IMR-90 (cell line): ENCODE data around the gene FNDC5. TPM values are rescaled to one million over a fixed set of nuclear protein-coding genes. Genes with fewer than 3 reads are reported as not detected.

Source experiments
- ATAC-seq: fragments of 200-7000 bp; cut with Tn5 transposase; 2 replicates; pipeline ENCODE4 v1.9.1; 2020; ENCODE audit warnings: low read depth, mild to moderate bottlenecking, moderate library complexity
- BruUV-seq: library from RNA; stranded (reverse); fragments of 400-500 nt; replicated peaks from 2 replicates; lab custom pipeline; 2021; lab: Mats Ljungman, UMichigan
- CTCF ChIA-PET: fragments of 300-600 bp; formaldehyde crosslinking; extraction: SDS; loops from one replicate; lab custom pipeline; 2021; ENCODE audit warnings: antibody characterized with exemption; lab: Yijun Ruan, JAX
- POLR2A ChIA-PET: fragments of 300-600 bp; sonication (Branson Sonifier 250); formaldehyde crosslinking; loops from one replicate; lab custom pipeline; 2022; ENCODE audit warnings: antibody characterized with exemption; ENCODE audit not compliant: unreplicated experiment; lab: Charles Lee
- DNase-seq: peaks from one replicate; pipeline ENCODE4 v3.0.0; 2013
- H2AFZ ChIP-seq: replicated peaks from 2 replicates; pipeline ENCODE3; 2013; ENCODE audit warnings: low read length, mild to moderate bottlenecking; ENCODE audit not compliant: poor library complexity
- H2AK5ac ChIP-seq: 2 replicates; pipeline ENCODE4 v1.6.1; 2013; ENCODE audit warnings: low read depth, low read length, inconsistent platforms
- H2AK9ac ChIP-seq: replicated peaks from 2 replicates; pipeline ENCODE3; 2013; ENCODE audit warnings: mild to moderate bottlenecking, low read depth, low read length, moderate library complexity; ENCODE audit not compliant: poor library complexity
- H2BK120ac ChIP-seq: 2 replicates; pipeline ENCODE4 v1.6.1; 2013; ENCODE audit warnings: low read depth, low read length, inconsistent platforms
- H2BK15ac ChIP-seq: 3 replicates; pipeline ENCODE4 v1.6.1; 2013; ENCODE audit warnings: low read depth, low read length, inconsistent platforms
- H2BK20ac ChIP-seq: 2 replicates; pipeline ENCODE4 v1.6.1; 2013; ENCODE audit warnings: low read depth, mild to moderate bottlenecking, inconsistent platforms, low read length, moderate library complexity
- H2BK5ac ChIP-seq: 2 replicates; pipeline ENCODE4 v1.6.1; 2013; ENCODE audit warnings: mild to moderate bottlenecking, low read depth, low read length, inconsistent platforms; ENCODE audit not compliant: poor library complexity, severe bottlenecking
- H3K14ac ChIP-seq: replicated peaks from 2 replicates; pipeline ENCODE4 v1.6.1; 2013; ENCODE audit warnings: low read depth, low read length, inconsistent platforms
- H3K18ac ChIP-seq: 2 replicates; pipeline ENCODE4 v1.6.1; 2013; ENCODE audit warnings: low read depth, low read length, control low read depth
- H3K23ac ChIP-seq: 2 replicates; pipeline ENCODE4 v1.6.1; 2013; ENCODE audit warnings: low read depth, low read length, inconsistent platforms
- H3K27ac ChIP-seq: 2 replicates; pipeline ENCODE4 v1.5.1; 2013; ENCODE audit warnings: mild to moderate bottlenecking, control low read depth, low read length; ENCODE audit not compliant: insufficient read depth
- H3K27me3 ChIP-seq: 2 replicates; pipeline ENCODE4 v1.6.1; 2013; ENCODE audit warnings: low read length; ENCODE audit not compliant: control insufficient read depth, insufficient read depth
- H3K36me3 ChIP-seq: 2 replicates; pipeline ENCODE4 v1.6.1; 2013; ENCODE audit warnings: low read length, mixed read lengths; ENCODE audit not compliant: control insufficient read depth, insufficient read depth
- H3K4ac ChIP-seq: 2 replicates; pipeline ENCODE4 v1.6.1; 2013; ENCODE audit warnings: low read depth, low read length, inconsistent platforms
- H3K4me1 ChIP-seq: 2 replicates; pipeline ENCODE4 v1.6.1; 2013; ENCODE audit warnings: low read length, mixed read lengths; ENCODE audit not compliant: control insufficient read depth, insufficient read depth
- H3K4me2 ChIP-seq: 2 replicates; pipeline ENCODE4 v1.6.1; 2013; ENCODE audit warnings: low read depth, mild to moderate bottlenecking, control low read depth, low read length, moderate library complexity
- H3K4me3 ChIP-seq: 2 replicates; pipeline ENCODE4 v1.5.1; 2013; ENCODE audit warnings: low read depth, mild to moderate bottlenecking, control low read depth, low read length, moderate library complexity; ENCODE audit not compliant: insufficient read depth
- H3K56ac ChIP-seq: 2 replicates; pipeline ENCODE4 v1.6.1; 2013; ENCODE audit warnings: low read length, inconsistent platforms; ENCODE audit not compliant: insufficient read depth; ENCODE audit errors: extremely low read depth
- H3K79me1 ChIP-seq, 2 experiments: 2 replicates each; pipeline ENCODE4 v1.6.1; 2013; ENCODE audit warnings: low read length in 2 of 2, inconsistent platforms in 1 of 2, low read depth in 1 of 2
- H3K9ac ChIP-seq: 2 replicates; pipeline ENCODE4 v1.6.1; 2013; ENCODE audit warnings: low read depth, low read length, control low read depth
- H3K9me1 ChIP-seq: 2 replicates; pipeline ENCODE4 v1.6.1; 2013; ENCODE audit warnings: low read length, inconsistent platforms; ENCODE audit not compliant: insufficient read depth
- H3K9me3 ChIP-seq: 2 replicates; pipeline ENCODE4 v1.6.1; 2013; ENCODE audit warnings: low read length; ENCODE audit not compliant: control insufficient read depth, insufficient read depth
- H4K20me1 ChIP-seq: 2 replicates; pipeline ENCODE4 v1.6.1; 2013; ENCODE audit warnings: low read length, inconsistent platforms; ENCODE audit not compliant: insufficient read depth
- H4K5ac ChIP-seq: 2 replicates; pipeline ENCODE4 v1.6.1; 2013; ENCODE audit warnings: mild to moderate bottlenecking, low read depth, low read length, control low read depth
- H4K8ac ChIP-seq, 2 experiments: 2 replicates each; pipeline ENCODE4 v1.6.1; 2013; ENCODE audit warnings: low read depth in 2 of 2, low read length in 2 of 2, control low read depth in 1 of 2, inconsistent platforms in 1 of 2
- H4K91ac ChIP-seq: 2 replicates; pipeline ENCODE4 v1.6.1; 2013; ENCODE audit warnings: low read depth, low read length, inconsistent platforms; ENCODE audit not compliant: insufficient read depth
- BHLHE40 ChIP-seq: fragments of 150-350 bp; IDR thresholded peaks from 2 replicates; pipeline ENCODE4 v1.6.1; 2016; ENCODE audit warnings: mild to moderate bottlenecking, low read depth, low read length
- CEBPB ChIP-seq: IDR thresholded peaks from 2 replicates; pipeline ENCODE4 v1.6.1; 2012; ENCODE audit warnings: low read depth, low read length, improper control_type of control experiment
- CHD1 ChIP-seq: IDR thresholded peaks from 2 replicates; pipeline ENCODE4 v1.6.1; 2012; ENCODE audit warnings: low read depth, low read length, improper control_type of control experiment
- FOS ChIP-seq: fragments of 150-350 bp; IDR thresholded peaks from 2 replicates; pipeline ENCODE4 v1.6.1; 2016; ENCODE audit warnings: low read depth, low read length
- MAFK ChIP-seq: IDR thresholded peaks from 2 replicates; pipeline ENCODE4 v1.6.1; 2012; ENCODE audit warnings: low read depth, low read length, improper control_type of control experiment
- MXI1 ChIP-seq: IDR thresholded peaks from 2 replicates; pipeline ENCODE4 v1.6.1; 2012; ENCODE audit warnings: low read depth, mild to moderate bottlenecking, low read length, moderate library complexity, borderline replicate concordance
- NFE2L2 ChIP-seq: fragments of 150-350 bp; IDR thresholded peaks from 2 replicates; pipeline ENCODE4 v1.6.1; 2016; ENCODE audit warnings: low read depth, mild to moderate bottlenecking, low read length
- POLR2A ChIP-seq: IDR thresholded peaks from 2 replicates; pipeline ENCODE4 v1.6.1; 2012; ENCODE audit warnings: mild to moderate bottlenecking, low read depth, low read length
- RAD21 ChIP-seq: IDR thresholded peaks from 2 replicates; pipeline ENCODE4 v1.6.1; 2012; ENCODE audit warnings: low read length, improper control_type of control experiment
- RCOR1 ChIP-seq: IDR thresholded peaks from 2 replicates; pipeline ENCODE4 v1.6.1; 2012; ENCODE audit warnings: mild to moderate bottlenecking, low read length, improper control_type of control experiment; ENCODE audit not compliant: insufficient replicate concordance
- RFX5 ChIP-seq: IDR thresholded peaks from 2 replicates; pipeline ENCODE4 v1.8.0; 2012; ENCODE audit warnings: low read depth, mild to moderate bottlenecking, low read length, moderate library complexity
- SMC3 ChIP-seq: fragments of 150-350 bp; IDR thresholded peaks from 2 replicates; pipeline ENCODE4 v1.6.1; 2016; ENCODE audit warnings: low read depth, mild to moderate bottlenecking, antibody characterized with exemption, low read length, moderate library complexity
- WGBS, 2 experiments: methylation state at CpG; one replicate each; pipeline versions ENCODE4 v1.1.5 to v1.1.7; 2013; ENCODE audit warnings: missing lambda C conversion rate in 2 of 2; ENCODE audit not compliant: insufficient read length in 1 of 2; ENCODE audit errors: extremely low coverage in 2 of 2; 5-methylcytosine and 5-hydroxymethylcytosine counted together
- dilution Hi-C: fragments of 300-500 bp; cut with HindIII; formaldehyde crosslinking; loops from one replicate; pipeline ENCODE4 v1.14.3; 2018; ENCODE audit warnings: low sequenced_read_pairs; ENCODE audit not compliant: unreplicated experiment
- in situ Hi-C: fragments of 300-500 bp; cut with MboI; formaldehyde crosslinking; loops from 3 replicates; pipeline ENCODE4 v1.14.3; 2019; ENCODE audit warnings: low sequenced_read_pairs, inconsistent platforms, mixed read lengths
- intact Hi-C: fragments of 100-400 bp; cut with micrococcal nuclease; formaldehyde crosslinking; loops from 2 replicates; pipeline ENCODE4 v1.10.0; 2022
- polyA plus RNA-seq, 3 experiments: library from polyadenylated mRNA; depleted of rRNA; stranded (reverse); fragments of >200 nt; gene quantifications; 2 replicates each; pipeline ENCODE4 v1.2.3, GENCODE V29; 2012; ENCODE audit warnings: low replicate concordance in 1 of 3
- total RNA-seq: library from RNA; depleted of rRNA; stranded (reverse); fragments of >200 nt; gene quantifications from 2 replicates; pipeline ENCODE4 v1.2.3, GENCODE V29; 2012
- TF ChIP-seq, protein P1 (sequence below): conservative IDR thresholded peaks from 2 replicates; pipeline ENCODE4 v1.5.1; 2012; ENCODE audit warnings: mild to moderate bottlenecking, low read depth, low read length, improper control_type of control experiment
- TF ChIP-seq, protein P2 (sequence below): fragments of 150-350 bp; IDR thresholded peaks from 2 replicates; pipeline ENCODE4 v1.6.1; 2016; ENCODE audit warnings: low read depth, mild to moderate bottlenecking, low read length, moderate library complexity, borderline replicate concordance
- TF ChIP-seq, protein P3 (sequence below): fragments of 150-350 bp; IDR thresholded peaks from 2 replicates; pipeline ENCODE4 v1.6.1; 2017; ENCODE audit warnings: mild to moderate bottlenecking, antibody characterized with exemption, low read length, low read depth

The FNDC5 gene
- total and polyA plus RNA-seq, 2 of the 4 experiments (the other 2 are of a cell fraction): 1.2 to 1.6 TPM

DNA sequence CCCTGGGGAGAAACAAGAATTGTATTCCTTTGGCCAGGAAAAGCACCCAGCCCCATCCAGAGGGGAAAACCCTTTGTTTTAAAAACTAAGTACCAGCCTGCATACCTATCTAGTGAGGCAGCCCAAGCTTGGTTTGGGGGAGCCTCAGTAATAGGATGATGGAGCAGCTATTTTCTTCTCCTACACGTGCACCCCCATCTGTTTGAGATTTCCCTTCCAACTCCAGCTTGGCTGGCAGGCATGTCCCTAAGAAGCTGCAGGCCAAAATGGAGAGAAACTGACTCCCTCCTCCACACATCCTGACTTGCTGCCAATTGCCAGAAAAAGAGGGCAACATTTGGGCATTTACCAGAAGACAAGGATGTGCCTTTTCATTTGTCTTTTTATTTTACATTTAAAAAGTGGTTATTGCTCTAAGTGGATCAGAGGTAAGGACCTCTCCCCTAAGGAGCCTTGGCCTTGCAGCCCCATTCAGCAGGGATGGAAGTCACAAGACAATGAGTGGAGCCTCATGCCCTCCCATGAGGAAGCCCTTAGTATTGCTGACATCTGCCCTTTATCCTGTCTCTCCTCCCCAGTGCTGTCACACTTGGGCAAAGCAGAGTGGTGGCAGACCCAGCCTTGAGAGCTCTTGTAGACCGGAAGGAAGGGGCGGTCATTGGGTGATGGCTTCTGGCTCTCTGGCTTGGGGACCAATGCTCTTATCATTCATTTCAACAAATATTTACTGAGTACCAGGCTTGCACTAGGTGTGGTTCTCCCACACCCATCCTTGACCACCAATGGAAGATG is 8.6 kb downstream of the FNDC5 start:
- peaks cover 7% of the 10 kb centered on the region for H3K4me1 ChIP-seq
- H3K18ac ChIP-seq: no peak overlapping the region
- CTCF ChIA-PET: interaction anchor here (0.8 to 1.5 kb wide), 2 partner anchors 13 to 25 kb away, joined by 3 read pairs; no protein-coding TSS in a partner anchor
- H3K4ac ChIP-seq: no peak overlapping the region
- H2AFZ ChIP-seq: no peak overlapping the region
- H2BK15ac ChIP-seq: no peak overlapping the region
- 90% methylated on average over 2 of the region's 3 CpGs; no CpG with 5 or more reads in 1 of the 2 experiments for WGBS, 2 experiments
- dilution Hi-C loops: no loop called here
- peaks cover 18% of the 10 kb centered on the region for H3K36me3 ChIP-seq
- no peak overlapping the region for H2BK120ac ChIP-seq
- no peak overlapping the region for H2AK5ac ChIP-seq
- no peak overlapping the region for H4K5ac ChIP-seq
- no peak overlapping the region for H4K8ac ChIP-seq
- no peaks in the 10 kb centered on the region for H3K27me3 ChIP-seq
- in situ Hi-C loops: no loop called here
- no peaks in the 10 kb centered on the region; a peak in 1 of 4 replicates for H3K79me1 ChIP-seq
- H3K14ac ChIP-seq: no peak overlapping the region
- H3K9ac ChIP-seq: no peak overlapping the region
- peak; percentile 19 for DNase-seq
- H4K20me1 ChIP-seq: no peaks in the 10 kb centered on the region
- ATAC-seq: peak; percentile 76
- POLR2A ChIA-PET: no interaction called here
- H3K4me3 ChIP-seq: no peak overlapping the region
- intact Hi-C loops: no loop called here
- peaks cover 11% of the 10 kb centered on the region; the same call in 1 of the 2 replicates for H3K9me1 ChIP-seq
- H3K4me2 ChIP-seq: no peak overlapping the region
- no peak overlapping the region for H3K23ac ChIP-seq
- H3K9me3 ChIP-seq: no peaks in the 10 kb centered on the region
- no TSS peak for BruUV-seq
- no peak overlapping the region for H2BK20ac ChIP-seq
- no peak overlapping the region for H2BK5ac ChIP-seq
- H4K91ac ChIP-seq: no peak overlapping the region
- no peak overlapping the region for H3K56ac ChIP-seq
- no peak overlapping the region for H3K27ac ChIP-seq
- no peak overlapping the region for H2AK9ac ChIP-seq
- TF ChIP-seq, protein P1, sequence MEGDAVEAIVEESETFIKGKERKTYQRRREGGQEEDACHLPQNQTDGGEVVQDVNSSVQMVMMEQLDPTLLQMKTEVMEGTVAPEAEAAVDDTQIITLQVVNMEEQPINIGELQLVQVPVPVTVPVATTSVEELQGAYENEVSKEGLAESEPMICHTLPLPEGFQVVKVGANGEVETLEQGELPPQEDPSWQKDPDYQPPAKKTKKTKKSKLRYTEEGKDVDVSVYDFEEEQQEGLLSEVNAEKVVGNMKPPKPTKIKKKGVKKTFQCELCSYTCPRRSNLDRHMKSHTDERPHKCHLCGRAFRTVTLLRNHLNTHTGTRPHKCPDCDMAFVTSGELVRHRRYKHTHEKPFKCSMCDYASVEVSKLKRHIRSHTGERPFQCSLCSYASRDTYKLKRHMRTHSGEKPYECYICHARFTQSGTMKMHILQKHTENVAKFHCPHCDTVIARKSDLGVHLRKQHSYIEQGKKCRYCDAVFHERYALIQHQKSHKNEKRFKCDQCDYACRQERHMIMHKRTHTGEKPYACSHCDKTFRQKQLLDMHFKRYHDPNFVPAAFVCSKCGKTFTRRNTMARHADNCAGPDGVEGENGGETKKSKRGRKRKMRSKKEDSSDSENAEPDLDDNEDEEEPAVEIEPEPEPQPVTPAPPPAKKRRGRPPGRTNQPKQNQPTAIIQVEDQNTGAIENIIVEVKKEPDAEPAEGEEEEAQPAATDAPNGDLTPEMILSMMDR: no peak
- TF ChIP-seq RAD21 (no peak), BHLHE40 (no peak), NFE2L2 (no peak), MXI1 (no peak), RCOR1 (no peak), MAFK (no peak), POLR2A (no peak), RFX5 (no peak), SMC3 (no peak), CEBPB (no peak), CHD1 (no peak), FOS (no peak)
- TF ChIP-seq, protein P2, sequence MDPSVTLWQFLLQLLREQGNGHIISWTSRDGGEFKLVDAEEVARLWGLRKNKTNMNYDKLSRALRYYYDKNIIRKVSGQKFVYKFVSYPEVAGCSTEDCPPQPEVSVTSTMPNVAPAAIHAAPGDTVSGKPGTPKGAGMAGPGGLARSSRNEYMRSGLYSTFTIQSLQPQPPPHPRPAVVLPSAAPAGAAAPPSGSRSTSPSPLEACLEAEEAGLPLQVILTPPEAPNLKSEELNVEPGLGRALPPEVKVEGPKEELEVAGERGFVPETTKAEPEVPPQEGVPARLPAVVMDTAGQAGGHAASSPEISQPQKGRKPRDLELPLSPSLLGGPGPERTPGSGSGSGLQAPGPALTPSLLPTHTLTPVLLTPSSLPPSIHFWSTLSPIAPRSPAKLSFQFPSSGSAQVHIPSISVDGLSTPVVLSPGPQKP: no peak
- TF ChIP-seq, protein P3, sequence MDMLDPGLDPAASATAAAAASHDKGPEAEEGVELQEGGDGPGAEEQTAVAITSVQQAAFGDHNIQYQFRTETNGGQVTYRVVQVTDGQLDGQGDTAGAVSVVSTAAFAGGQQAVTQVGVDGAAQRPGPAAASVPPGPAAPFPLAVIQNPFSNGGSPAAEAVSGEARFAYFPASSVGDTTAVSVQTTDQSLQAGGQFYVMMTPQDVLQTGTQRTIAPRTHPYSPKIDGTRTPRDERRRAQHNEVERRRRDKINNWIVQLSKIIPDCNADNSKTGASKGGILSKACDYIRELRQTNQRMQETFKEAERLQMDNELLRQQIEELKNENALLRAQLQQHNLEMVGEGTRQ: no peak
